GM19351 (cell line): ENCODE results near the gene SLC44A3.

Experiments used
- ATAC-seq: cut with Tn5 transposase; IDR thresholded peaks from one replicate; pipeline ENCODE4 v1.9.1; 2021; ENCODE audit warnings: mild to moderate bottlenecking, moderate library complexity; ENCODE audit not compliant: unreplicated experiment

Gene SLC44A3

DNA sequence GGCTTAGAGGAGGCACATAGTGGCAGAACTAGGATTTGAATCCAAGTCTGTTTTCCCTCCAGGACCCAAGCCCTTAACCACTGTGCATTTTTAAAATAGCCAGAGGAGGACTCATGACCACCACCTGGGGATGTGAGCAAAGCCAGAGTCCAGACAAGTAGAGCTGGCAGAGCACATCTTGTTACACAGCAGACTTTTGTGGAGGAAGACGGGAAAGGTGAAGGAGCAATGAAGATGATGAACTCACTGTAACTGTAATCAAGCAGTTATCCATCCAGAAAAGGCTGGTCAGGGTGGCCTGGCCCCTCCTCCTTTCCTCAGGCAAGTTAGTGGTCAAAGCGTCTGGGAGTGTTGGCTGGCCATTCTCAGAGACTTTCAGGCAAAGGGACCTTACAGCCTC, 50.9 kb downstream of the SLC44A3 start:
- ATAC-seq, result no peak

DNA sequence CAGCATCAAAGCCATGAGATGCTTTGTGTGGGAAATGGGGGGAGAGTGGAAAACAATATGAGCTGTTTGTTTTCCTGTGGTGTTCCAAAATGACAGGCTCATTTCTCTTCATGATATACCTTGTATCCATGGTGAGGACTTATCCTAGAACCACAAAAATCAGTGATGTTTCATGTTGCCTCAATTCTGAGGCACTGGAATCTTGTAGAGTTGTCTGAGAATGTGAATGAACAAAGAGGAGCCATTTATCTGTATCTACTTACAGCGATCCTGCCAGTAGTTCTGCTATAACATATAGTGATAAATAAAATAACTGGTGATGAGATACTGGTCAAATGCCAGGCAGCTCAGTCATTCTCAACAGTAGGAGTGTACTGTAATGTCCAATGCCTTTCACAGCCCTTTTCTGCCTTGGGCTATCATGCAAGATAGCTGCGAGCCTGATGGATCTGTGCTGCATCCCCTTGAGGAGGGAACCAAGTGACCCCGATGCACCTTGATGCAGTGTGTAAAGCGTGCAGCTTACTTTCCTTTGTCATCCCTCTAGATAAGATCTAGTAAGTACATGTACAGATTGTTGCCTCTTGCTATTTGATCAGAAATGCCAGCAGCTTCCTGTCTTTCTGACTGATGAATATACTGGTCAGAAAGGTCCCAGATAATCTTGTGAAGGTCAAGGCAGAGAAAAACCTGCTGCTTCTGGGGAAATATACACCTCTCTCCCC, 52.8 kb downstream of the SLC44A3 start:
- no peak for ATAC-seq

DNA sequence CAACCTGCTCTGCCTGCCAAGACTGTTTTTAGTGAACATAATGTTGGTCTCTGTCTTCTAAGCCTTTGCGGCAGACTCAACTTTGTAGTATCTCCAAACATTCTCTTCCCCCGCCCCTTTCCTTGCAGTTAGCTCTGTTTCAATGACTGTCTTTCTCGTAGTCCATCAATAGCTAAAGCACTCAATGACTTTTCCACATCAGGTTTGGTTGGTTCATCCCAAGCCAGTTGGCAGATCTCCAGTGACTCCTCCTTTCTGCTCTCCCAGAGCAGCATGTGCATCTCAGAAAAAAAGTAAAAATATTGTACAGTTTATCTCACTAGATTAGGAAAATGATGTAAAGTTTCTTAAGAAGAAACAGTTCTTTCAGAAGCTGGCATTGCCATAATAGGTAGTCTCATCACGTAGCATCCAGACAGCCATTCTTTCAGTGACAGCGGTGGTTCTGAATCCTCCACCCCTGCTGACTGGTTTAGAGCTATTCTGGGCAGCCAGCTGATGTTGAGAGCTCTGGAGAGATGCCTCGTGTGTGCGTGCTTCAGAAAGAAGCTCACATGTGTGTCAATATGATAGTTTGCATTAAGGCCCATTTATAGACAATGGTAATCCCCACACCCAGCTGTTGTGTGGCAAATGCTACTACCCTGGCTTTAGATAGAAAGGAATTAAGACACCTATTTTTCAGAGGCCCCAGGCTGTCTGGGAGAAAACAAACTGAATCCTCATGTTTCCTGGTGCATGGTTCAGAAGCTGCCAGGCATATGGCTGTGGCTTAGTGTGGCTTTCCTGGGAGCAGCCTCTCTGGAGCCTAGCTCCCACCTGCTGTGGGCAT, 53.6 kb downstream of the SLC44A3 start:
- ATAC-seq, result peak; percentile 53

DNA sequence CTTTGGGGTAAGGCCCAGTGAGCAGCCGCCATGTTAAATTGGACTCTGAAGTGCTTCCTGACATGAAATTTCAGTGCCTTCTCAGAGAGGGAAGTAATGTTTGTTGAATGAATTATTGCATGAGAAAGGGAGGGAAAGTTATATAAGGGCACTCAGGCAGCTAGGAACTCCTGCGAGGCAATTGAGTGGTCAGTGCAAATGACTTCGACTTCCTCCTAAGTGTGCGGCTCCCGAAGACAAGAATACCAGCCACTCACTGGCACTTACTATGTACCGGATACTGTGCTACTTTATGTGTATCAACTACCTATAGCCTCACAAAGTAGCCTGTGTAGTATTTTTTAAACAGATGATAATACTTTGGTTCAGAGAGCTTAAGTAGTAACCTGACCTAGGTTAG, 54.3 kb downstream of the SLC44A3 start:
- no peak for ATAC-seq

DNA sequence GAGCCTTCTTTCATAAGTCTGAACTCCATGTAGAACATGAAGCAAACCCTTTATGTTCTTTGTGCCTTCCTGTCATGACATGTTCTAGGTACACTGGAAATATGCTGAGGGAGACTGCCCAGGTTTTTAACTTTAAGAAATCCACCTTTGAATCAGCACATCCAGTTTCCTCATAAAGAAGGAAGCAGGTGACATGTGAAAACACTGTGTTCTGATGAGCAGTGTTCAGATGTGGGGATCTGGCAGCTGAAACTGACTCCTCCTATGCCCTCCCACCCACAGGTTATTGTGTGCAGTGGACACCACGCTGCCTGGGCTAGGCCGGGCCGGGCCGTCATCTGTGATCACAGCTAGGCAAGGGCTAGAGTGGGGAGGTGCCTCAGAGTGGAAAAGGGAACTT, 55.6 kb downstream of the SLC44A3 start:
- ATAC-seq, result no peak

DNA sequence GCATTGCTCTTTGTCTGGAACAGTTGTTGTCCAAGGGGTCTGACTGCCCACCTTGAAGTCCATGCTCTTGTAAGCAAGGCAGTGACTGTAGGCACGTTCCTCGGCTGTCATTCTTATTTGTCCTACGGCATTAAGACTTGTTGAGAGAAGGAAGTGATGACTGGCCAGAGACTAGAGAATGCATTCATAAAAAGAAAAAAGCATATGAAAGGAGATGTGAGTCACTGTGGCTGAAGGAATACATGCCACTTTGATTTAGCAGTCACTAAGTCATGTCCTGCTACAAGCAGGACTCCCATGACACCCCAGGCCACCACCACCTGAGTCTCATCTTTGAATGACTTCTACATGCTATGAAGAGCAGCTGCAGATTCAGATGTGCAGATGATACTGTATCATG, 56.2 kb downstream of the SLC44A3 start:
- ATAC-seq, result no peak

DNA sequence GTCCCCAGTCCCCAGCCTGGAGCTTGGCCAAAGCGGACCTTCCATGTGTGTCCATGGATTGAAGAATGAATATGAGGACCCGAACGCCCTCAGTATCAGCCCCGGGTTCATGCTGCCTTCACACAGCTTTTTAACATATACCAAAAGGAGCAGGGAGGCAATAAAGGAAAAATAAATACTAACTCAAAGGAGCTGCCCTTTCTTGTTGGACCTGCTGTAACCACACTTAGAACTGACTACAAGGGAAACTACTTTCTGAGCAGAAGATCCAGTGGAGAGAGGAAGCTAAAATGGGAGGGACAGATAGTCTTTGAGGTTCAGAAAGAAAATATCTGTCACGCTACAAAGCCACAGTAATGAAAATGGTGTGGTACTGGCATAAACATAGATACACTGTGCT, 58.2 kb downstream of the SLC44A3 start:
- ATAC-seq, result no peak

DNA sequence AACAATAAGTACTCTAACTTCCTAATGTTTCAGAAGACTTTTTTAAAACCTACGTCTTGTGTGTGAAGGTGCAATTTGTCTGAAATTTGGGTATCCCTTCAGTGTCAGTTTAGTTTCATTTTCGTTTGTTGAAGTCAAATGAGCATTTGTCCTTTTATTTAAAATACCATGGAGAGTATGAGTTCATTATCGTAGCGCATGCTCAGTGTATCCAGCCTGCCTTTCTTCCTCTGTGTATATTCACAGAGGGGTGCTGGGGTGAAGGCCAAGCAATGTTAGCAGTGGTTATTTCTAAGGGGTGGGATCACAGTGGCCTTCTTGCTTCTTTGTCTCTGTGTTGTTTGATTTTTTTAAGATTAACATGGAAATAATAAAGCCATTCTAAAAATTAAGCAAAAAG, 63.5 kb downstream of the SLC44A3 start:
- no peak for ATAC-seq

DNA sequence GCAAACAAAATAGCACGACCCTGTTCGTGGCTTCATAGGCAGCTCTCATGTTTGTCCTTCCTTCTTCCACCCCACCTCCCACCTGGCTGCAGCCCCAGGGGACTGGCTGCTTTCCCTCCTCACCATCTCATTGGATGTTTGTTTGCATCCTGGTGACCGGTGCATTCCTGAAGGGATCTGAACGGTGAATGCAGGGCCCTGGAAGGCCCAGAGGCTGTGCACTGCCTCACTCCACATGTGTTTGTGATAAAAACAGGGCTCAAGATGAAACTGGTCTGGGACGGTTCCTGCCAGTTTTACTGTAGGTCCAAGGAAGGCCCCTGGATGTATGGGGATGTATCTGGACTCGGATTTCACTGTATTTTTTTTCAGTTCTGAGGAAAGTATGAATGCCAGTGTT, 63.9 kb downstream of the SLC44A3 start:
- no peak for ATAC-seq

DNA sequence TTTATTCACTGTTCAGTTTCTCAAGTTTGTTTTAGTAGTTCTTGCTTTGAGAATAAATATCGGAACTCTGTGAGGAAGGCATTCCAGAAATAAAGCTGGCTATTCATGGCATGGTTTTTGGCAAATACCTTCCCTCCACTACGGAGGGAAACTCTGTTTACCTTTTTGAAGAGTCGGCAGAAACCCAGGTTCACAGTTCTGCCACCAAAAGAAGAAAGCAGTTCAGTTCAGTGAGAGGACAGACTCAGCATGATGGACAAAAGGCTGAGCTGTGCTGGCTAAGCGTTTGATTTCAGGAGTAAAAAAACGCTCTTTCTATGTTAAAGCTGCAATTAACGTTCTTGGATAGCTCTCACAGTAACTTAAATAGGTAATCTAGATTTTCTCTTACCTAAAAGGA, 64.3 kb downstream of the SLC44A3 start:
- no peak for ATAC-seq

DNA sequence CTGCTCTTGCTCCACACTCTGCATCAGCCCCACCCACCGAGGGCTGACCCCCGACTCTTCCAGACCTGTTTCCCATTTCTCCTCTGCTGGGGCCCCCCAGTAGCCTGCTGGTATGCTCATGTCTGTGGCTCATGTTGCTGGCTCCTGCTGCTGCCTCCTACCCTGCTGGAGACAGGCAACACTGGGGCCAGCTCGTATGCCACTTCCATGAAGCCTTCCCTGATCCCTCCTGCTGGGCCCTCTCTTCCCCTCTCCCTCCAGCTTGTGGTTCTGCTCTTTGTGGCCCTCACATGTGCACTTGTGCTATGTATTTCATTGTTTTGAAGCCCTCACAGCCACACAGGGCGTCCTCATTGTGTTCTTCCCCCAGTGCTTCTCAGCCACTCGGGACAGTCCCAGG, 66.2 kb downstream of the SLC44A3 start:
- ATAC-seq, result no peak

DNA sequence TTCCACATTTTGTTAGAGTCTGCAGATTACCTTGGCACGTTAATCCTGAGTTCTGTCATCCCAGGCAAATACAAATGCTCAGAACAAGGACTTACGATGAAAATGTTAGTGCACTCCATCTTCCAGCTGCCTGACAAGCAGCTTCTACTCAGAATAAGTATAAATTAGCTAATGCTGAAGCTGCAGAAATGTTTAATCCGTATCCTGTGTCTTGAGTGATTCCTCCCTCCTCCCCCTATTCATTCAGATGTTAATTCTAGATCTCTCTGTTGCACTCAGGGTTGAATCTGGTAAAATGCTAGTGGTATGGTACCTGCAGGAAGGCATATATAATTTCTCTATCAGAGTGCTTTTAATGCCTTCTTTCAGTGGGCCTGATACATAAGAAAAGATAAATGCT, 66.9 kb downstream of the SLC44A3 start:
- ATAC-seq, result no peak

DNA sequence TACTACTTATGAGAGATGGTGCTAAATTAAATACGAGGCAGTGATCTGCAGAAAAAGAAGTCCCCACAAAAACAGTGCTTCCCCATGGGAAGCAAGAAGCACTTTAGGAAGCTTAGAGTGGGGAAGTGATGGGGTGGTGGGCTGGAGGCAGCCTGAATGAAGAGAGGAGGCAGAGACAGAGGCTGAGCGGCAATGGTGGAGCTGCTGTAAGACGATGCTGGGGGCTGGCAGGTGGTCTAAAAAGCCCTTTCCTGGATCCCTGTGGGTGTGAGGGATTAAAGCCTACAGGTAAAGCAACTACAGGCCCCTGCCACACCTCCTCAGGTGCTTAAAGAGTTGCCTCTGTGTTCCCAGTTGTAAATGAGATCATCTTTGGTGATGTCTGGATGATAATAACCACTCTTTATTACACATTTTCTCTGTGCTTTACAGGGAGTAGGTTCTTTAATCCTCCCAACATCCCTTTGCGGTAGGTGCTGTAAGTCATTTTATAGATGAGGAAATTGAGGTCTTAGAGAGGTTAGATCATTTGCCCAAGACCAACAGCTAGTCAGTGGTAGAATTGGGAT, 67.5 kb downstream of the SLC44A3 start:
- ATAC-seq, result no peak

DNA sequence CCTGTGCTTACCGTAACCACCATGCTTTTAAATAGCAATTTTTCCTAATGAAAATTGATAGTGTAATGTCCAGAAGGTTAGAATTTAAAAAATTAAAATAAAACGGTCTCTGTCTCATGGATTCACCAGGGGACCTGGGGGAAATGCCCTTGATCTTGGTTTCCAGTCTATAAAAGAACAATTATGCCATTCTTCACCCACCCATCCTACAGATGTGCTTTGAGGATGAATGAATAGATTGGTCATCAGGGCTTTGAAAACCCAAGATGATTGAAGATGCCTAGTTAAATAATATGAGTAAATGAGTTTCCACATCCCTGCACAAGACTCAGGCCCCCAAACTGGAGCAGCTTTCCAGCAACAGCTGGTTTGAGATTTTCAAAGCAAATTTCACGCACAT, 68.0 kb downstream of the SLC44A3 start:
- ATAC-seq, result no peak

DNA sequence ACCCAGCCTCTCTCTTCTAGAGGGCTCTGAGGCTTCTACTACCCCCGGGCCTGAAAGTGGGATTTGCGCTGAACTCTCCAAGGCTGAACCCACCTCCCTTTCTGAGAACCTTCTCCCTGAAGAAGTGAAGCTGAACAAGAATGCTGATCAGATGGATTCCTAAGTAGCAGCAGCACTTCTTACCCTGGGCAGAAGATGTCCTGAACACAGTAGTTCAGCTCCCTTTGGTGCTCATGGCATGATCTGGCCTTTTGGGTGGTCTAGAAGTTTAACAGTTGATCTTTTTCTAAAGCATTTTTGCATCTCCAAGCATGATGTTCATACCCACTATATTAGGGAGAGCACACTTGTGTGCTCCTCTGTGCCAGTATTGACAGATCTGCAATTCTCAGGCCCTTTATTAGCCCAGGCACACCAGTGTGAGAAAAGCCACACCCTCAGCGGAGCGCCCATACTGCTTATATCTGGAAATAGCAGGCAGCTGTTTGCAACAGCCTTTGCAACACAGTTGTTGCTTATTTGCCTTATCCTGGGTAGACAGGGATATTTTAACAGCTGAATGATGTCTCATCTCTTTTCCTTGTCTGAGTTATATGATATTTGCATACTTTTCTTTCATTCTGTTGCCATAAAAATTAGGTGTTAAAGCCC, 72.6 kb downstream of the SLC44A3 start:
- ATAC-seq, result no peak

DNA sequence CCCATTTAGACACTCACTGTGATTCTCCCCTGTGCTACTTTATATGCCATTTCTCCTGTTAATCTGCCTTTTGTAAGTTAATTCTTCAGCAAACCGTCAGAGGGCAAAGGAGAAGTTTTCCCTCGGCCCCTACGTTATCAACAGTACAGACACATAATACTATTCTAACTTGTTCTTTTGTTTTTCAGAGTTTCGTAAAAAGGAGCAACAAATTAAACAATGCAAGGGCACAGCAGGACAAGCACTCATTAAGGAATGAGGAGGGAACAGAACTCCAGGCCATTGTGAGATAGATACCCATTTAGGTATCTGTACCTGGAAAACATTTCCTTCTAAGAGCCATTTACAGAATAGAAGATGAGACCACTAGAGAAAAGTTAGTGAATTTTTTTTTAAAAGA, 74.5 kb downstream of the SLC44A3 start:
- no peak for ATAC-seq

DNA sequence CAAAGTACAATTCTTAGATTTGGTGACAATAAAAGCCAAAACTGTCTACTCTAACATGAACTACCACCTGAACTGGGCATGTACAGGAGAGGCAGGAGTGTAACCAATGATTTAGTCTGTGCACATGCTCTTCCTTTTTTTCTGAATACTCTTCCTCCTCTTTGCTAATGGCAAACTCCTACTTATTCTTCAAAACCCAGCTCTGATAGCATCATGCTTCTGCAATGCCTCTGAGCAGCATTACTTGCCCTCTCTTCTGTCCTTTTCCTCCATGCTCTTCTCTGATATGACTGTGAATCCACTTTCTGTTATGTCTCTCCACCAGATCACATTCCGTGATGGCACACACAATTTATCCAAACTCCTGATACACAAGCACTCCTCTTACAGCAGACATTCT, 75.4 kb downstream of the SLC44A3 start:
- ATAC-seq, result no peak

DNA sequence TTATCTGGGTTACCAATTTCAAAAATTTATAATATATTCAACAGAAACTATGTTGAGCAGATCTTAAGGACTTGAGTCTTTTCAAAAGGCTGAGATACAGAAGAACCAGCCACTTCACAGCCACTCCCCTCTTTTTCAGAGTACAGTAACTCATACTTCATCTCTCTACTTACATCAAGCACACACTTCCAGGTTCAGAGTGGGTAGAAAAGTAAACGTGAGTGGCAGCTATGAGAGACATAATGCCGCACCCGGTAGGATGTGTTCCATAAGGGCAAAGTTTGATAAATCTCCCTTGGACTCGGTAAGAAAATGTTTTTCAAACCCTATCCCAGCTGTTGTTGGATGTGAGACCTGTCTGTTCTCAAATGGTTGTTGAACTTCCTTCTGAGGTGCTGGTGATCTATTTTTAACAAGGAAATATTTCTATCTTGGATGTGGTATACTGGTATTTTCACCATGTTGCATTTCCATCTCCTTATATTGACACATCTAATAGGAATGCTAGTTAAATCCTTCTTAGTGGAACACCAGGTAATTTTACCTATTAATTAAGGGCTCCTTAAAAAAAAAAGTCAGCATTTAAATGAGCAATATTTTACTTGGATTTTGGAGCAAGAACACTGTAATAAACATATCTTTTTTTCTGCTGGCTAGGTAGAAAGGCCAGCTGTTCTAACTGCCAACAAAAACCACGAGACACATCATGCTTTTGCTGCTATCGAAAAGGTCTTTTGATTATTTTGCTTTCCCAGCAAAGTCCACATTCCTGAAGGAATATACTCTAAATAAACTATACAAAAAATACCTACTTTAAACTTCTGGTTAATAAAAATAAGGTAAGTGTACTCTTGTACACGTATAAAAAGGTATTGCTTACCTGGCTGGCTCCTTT, 78.6 kb downstream of the SLC44A3 start:
- no peak for ATAC-seq

DNA sequence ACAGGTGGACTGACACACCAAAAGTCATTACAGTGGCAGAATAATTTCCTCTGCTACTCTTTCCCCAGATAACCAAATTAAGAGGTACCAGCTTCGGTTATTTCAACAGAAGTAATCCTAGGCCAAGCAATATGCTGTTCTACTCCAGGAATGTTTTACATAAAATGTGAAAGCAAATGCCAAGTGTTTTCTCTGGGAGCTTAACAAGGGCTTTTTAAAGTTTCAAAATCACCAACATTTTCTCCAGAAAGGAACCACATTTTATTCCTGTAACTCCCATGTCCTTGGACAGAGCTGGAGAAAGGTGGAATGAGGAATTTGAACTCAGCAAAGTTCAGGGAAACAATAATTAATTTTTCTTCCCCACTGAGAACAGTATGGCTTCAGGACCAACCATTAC, 79.6 kb downstream of the SLC44A3 start:
- no peak for ATAC-seq

DNA sequence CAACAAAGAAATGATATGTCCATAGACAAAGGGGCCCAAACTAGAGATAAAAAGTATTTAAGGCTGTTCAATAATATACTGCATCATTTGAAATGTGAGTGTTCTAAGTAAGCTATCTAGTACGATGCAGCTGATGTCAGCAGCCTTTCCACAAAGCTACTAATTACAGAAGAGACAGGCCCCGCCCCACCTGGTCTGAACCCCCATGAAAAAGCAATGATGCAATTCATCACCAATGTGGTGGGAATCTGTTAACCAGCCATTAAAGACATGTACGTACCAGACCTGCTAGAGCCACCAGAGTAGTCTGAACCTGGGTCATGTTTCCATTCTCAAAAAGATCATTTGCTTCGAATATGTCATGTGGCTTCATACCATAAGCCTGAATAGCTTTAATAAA, 81.7 kb downstream of the SLC44A3 start:
- ATAC-seq, result no peak
